H1 (cell line): ENCODE results near the gene SNTN. TPM values are rescaled to one million over a fixed set of nuclear protein-coding genes. Genes with fewer than 3 reads are reported as not detected.

ENCODE experiments used
- BACH1 ChIP-seq: IDR thresholded peaks from 2 replicates; pipeline ENCODE4 v1.6.1; 2012; ENCODE audit warnings: low read length, improper control_type of control experiment
- CHD1 ChIP-seq: IDR thresholded peaks from 2 replicates; pipeline ENCODE4 v1.6.1; 2012; ENCODE audit warnings: low read depth, low read length, improper control_type of control experiment
- CTCF ChIP-seq, 3 experiments: IDR thresholded peaks; 1 replicate in 2 of 3; 2 replicates in 1 of 3; pipeline versions ENCODE4 v1.5.1 to v1.6.1; 2011; ENCODE audit warnings: low read length in 3 of 3, mild to moderate bottlenecking in 3 of 3, inconsistent platforms in 2 of 3, low read depth in 1 of 3, moderate library complexity in 1 of 3; ENCODE audit not compliant: insufficient read depth in 1 of 3; ENCODE audit errors: control extremely low read depth in 1 of 3
- KDM1A ChIP-seq: fragments of 200-600, 300-600 bp; sonication (generic); IDR thresholded peaks from 2 replicates; pipeline ENCODE4 v1.7.1; 2016; ENCODE audit warnings: mild to moderate bottlenecking, low read length, borderline replicate concordance
- SIX5 ChIP-seq: IDR thresholded peaks from 2 replicates; pipeline ENCODE4 v1.6.1; 2011; ENCODE audit warnings: mild to moderate bottlenecking, low read depth, low read length
- SP2 ChIP-seq: IDR thresholded peaks from 2 replicates; pipeline ENCODE4 v1.6.1; 2012; ENCODE audit warnings: mild to moderate bottlenecking, low read length, inconsistent platforms
- TAF7 ChIP-seq: optimal IDR thresholded peaks from 2 replicates; pipeline ENCODE3; 2011; ENCODE audit warnings: low read depth, mild to moderate bottlenecking, inconsistent platforms, low read length, moderate library complexity, borderline replicate concordance
- YY1 ChIP-seq: IDR thresholded peaks from 2 replicates; pipeline ENCODE4 v1.6.1; 2011; ENCODE audit warnings: low read depth, mild to moderate bottlenecking, low read length
- polyA plus RNA-seq, 7 experiments: library from polyadenylated mRNA; depleted of rRNA in 3 of 7; stranded (reverse) in 5 of 7; unstranded in 2 of 7; fragments of >200 nt in 5 of 7; fragments of 200-250 nt in 2 of 7; gene quantifications; 1 replicate in 5 of 7; 2 replicates in 1 of 7; 4 replicates in 1 of 7; pipeline versions ENCODE4 v1.2.1 to v1.2.3, GENCODE V29; 2011 to 2013; ENCODE audit warnings: missing spikeins in 2 of 7, mixed read lengths in 2 of 7
- total RNA-seq: library from RNA; stranded (reverse); fragmentation: NEBNext Ultra II Directional; extraction: Animal tissue kit (Norgen Biotek cat#: 25700); gene quantifications from 2 replicates; pipeline ENCODE4 v1.2.1, GENCODE V29; 2021

SNTN gene
- total and polyA plus RNA-seq, 2 of the 8 experiments (the other 6 are each of a cell fraction or from before 2014, with no cell fraction given) = not detected

GRCh38 chr3:63706321-63707085, 54.0 kb downstream of the SNTN start (continued):
- TF ChIP-seq CTCF (IDR thresholded peaks at IDR 0.05; ENCODE audit: control extremely low read depth in 1 of 3, insufficient read depth in 1 of 3, low read depth in 1 of 3, low read length in 3 of 3) = no peak
- no peak for TF ChIP-seq BACH1
- no peak for TF ChIP-seq SP2
- no peak for TF ChIP-seq TAF7
- TF ChIP-seq KDM1A = no peak
- TF ChIP-seq YY1 = no peak
- no peak for TF ChIP-seq SIX5
- TF ChIP-seq CHD1 = no peak
